GM12892 (cell line): Measurements from ENCODE around the gene TTC38.

Experiments used
- POLR2A ChIP-seq: IDR thresholded peaks from 2 replicates; pipeline ENCODE4 v1.6.1; 2011; ENCODE audit warnings: low read depth, low read length, control low read depth
- TAF1 ChIP-seq: IDR thresholded peaks from 2 replicates; pipeline ENCODE4 v1.6.1; 2011; ENCODE audit warnings: low read depth, mild to moderate bottlenecking, control low read depth, low read length, borderline replicate concordance

DNA sequence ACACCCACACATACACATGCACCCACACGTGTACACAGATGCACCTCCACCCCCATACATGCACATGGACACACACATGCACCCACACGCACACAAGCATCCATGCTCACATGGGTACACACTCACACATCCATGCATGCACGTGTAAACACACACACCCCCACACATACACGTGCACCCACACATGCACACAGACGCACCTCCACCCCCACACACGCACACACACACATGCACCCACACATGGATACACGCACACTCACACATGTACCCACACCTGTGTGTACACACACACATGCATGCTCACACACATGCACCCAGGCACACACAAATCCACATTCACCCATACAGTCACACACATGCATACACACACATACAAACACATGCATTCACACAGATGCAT lies 42.2 kb upstream of the TTC38 start:
- TF ChIP-seq TAF1 (no peak), POLR2A (no peak)
